ENCODE data around the gene GIGYF2. TPM values are rescaled to one million over a fixed set of nuclear protein-coding genes. Genes with fewer than 3 reads are reported as not detected.

The GIGYF2 gene
- total RNA-seq, 1 experiment from 2014 or later = 60.6 TPM

- intact Hi-C loops (cut with micrococcal nuclease) = no loop called here
- ChIA-PET CTCF (no interaction called here), POLR2A (no interaction called here), RAD21 (ENCODE audit: low non-redundant PET in 1 of 2, low total read pairs in 2 of 2, uncharacterized antibody in 2 of 2, unreplicated experiment in 2 of 2) (no interaction called here)
- ATAC-seq (no peak), DNase-seq (ENCODE audit: low read depth, low spot score) (no peak)
- Histone ChIP-seq H3K79me2 (ENCODE audit: insufficient read depth, low read length) (peaks cover 45% of the 10 kb centered on the region), H3K4me1 (ENCODE audit: control insufficient read depth in 1 of 2, insufficient read depth in 2 of 2, low read length in 2 of 2) (peaks cover 18 to 21% of the 10 kb centered on the region in 2 experiments), H4K20me1 (ENCODE audit: insufficient read depth) (no peaks in the 10 kb centered on the region), H3K36me3 (ENCODE audit: control insufficient read depth in 1 of 2, insufficient read depth in 2 of 2, low read length in 2 of 2) (peaks cover 0 to 3% of the 10 kb centered on the region in 2 experiments; a peak in 1 of 4 replicates), H3K9me3 (ENCODE audit: control insufficient read depth in 1 of 2, insufficient read depth in 1 of 2, low read depth in 1 of 2, low read length in 2 of 2) (no peaks in the 10 kb centered on the region), H3K27ac (ENCODE audit: low read depth, low read length) (peak overlapping the region; percentile 65; the same call in 1 of the 2 replicates), H2AFZ (ENCODE audit: low read depth, low read length, poor library complexity, severe bottlenecking) (peak overlapping the region; percentile 69), H3K4me3 (replicated peaks in 1 of 2; ENCODE audit: low read depth in 1 of 2, low read length in 2 of 2) (peak overlapping the region; percentile 21 to 95; a peak in 3 of 4 replicates), H3K27me3 (ENCODE audit: insufficient read depth, low read length) (no peaks in the 10 kb centered on the region), H3K9ac (ENCODE audit: low read length) (peak overlapping the region; percentile 93), H3K4me2 (ENCODE audit: low read length) (peak overlapping the region; percentile 73), H3K9me2 (ENCODE audit: insufficient read depth) (no peaks in the 10 kb centered on the region)
- TF ChIP-seq SP1 (IDR thresholded peaks at IDR 0.05; ENCODE audit: low read depth) (no peak), EZH2phosphoT487 (IDR thresholded peaks at IDR 0.05; ENCODE audit: borderline replicate concordance) (no peak), POLR2AphosphoS5 (IDR thresholded peaks at IDR 0.05; ENCODE audit: low read depth, low read length) (no peak), CBX3 (IDR thresholded peaks at IDR 0.05; ENCODE audit: low read depth) (no peak), ZNF274 (IDR thresholded peaks at IDR 0.05; ENCODE audit: low read depth, low read length) (no peak), RAD21 (IDR thresholded peaks at IDR 0.05; ENCODE audit: low read depth) (no peak), YY1 (IDR thresholded peaks at IDR 0.05; ENCODE audit: extremely low read depth, insufficient replicate concordance, low read depth, low read length) (no peak), EZH2 (IDR thresholded peaks at IDR 0.05) (no peak), EGR1 (IDR thresholded peaks at IDR 0.05; ENCODE audit: low read depth) (no peak), ZFX (IDR thresholded peaks at IDR 0.05) (no peak), TCF7L2 (IDR thresholded peaks at IDR 0.05; ENCODE audit: borderline replicate concordance, extremely low read depth, insufficient read depth, insufficient read length) (no peak), SIN3A (IDR thresholded peaks at IDR 0.05; ENCODE audit: low read depth) (no peak), CEBPB (IDR thresholded peaks at IDR 0.05; ENCODE audit: low read depth) (no peak), ELF1 (IDR thresholded peaks at IDR 0.05; ENCODE audit: borderline replicate concordance, low read depth) (no peak), FOSL1 (IDR thresholded peaks at IDR 0.05; ENCODE audit: low read depth) (no peak), SRF (IDR thresholded peaks at IDR 0.05; ENCODE audit: low read depth) (no peak)
- TF ChIP-seq, protein P1, sequence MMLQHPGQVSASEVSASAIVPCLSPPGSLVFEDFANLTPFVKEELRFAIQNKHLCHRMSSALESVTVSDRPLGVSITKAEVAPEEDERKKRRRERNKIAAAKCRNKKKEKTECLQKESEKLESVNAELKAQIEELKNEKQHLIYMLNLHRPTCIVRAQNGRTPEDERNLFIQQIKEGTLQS (IDR thresholded peaks at IDR 0.05) = no peak
- TF ChIP-seq, protein P2, sequence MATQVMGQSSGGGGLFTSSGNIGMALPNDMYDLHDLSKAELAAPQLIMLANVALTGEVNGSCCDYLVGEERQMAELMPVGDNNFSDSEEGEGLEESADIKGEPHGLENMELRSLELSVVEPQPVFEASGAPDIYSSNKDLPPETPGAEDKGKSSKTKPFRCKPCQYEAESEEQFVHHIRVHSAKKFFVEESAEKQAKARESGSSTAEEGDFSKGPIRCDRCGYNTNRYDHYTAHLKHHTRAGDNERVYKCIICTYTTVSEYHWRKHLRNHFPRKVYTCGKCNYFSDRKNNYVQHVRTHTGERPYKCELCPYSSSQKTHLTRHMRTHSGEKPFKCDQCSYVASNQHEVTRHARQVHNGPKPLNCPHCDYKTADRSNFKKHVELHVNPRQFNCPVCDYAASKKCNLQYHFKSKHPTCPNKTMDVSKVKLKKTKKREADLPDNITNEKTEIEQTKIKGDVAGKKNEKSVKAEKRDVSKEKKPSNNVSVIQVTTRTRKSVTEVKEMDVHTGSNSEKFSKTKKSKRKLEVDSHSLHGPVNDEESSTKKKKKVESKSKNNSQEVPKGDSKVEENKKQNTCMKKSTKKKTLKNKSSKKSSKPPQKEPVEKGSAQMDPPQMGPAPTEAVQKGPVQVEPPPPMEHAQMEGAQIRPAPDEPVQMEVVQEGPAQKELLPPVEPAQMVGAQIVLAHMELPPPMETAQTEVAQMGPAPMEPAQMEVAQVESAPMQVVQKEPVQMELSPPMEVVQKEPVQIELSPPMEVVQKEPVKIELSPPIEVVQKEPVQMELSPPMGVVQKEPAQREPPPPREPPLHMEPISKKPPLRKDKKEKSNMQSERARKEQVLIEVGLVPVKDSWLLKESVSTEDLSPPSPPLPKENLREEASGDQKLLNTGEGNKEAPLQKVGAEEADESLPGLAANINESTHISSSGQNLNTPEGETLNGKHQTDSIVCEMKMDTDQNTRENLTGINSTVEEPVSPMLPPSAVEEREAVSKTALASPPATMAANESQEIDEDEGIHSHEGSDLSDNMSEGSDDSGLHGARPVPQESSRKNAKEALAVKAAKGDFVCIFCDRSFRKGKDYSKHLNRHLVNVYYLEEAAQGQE (IDR thresholded peaks at IDR 0.05; ENCODE audit: low read depth) = no peak
- TF ChIP-seq, protein P3, sequence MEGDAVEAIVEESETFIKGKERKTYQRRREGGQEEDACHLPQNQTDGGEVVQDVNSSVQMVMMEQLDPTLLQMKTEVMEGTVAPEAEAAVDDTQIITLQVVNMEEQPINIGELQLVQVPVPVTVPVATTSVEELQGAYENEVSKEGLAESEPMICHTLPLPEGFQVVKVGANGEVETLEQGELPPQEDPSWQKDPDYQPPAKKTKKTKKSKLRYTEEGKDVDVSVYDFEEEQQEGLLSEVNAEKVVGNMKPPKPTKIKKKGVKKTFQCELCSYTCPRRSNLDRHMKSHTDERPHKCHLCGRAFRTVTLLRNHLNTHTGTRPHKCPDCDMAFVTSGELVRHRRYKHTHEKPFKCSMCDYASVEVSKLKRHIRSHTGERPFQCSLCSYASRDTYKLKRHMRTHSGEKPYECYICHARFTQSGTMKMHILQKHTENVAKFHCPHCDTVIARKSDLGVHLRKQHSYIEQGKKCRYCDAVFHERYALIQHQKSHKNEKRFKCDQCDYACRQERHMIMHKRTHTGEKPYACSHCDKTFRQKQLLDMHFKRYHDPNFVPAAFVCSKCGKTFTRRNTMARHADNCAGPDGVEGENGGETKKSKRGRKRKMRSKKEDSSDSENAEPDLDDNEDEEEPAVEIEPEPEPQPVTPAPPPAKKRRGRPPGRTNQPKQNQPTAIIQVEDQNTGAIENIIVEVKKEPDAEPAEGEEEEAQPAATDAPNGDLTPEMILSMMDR (IDR thresholded peaks at IDR 0.05 in 2 of 3, conservative IDR thresholded peaks at IDR 0.05 in 1 of 3; ENCODE audit: borderline replicate concordance in 1 of 3, insufficient read depth in 1 of 3, low read depth in 2 of 3, low read length in 2 of 3) = no peak
- TSS peak; percentile 77 for BruUV-seq (replicated peaks)
These were observed 497 bp upstream of the GIGYF2 start for GRCh38 chr2:232696609-232697058.

Data from HCT116 (cell line).